HAP-1 (cell line): ENCODE measurements around the gene CENPX.

Experiments
- DNase-seq, 2 experiments: peaks; one replicate each; pipeline ENCODE4 v3.0.0-alpha.2; 2016 to 2020; ENCODE audit warnings: low spot score in 2 of 2
- H3K27me3 ChIP-seq: fragments of 250-450 bp; sonication (Bioruptor Pico); 2 replicates; pipeline ENCODE4 v1.5.1; 2020; ENCODE audit warnings: low read depth, mild to moderate bottlenecking, moderate library complexity
- H3K36me3 ChIP-seq: fragments of 250-450 bp; sonication (Bioruptor Pico); replicated peaks from 2 replicates; pipeline ENCODE4 v1.5.1; 2020; ENCODE audit warnings: mild to moderate bottlenecking
- H3K4me1 ChIP-seq: fragments of 250-450 bp; sonication (Bioruptor Pico); 2 replicates; pipeline ENCODE4 v1.5.1; 2020; ENCODE audit warnings: mild to moderate bottlenecking
- H3K4me3 ChIP-seq: fragments of 250-450 bp; sonication (Bioruptor Pico); 2 replicates; pipeline ENCODE4 v1.5.1; 2020; ENCODE audit warnings: mild to moderate bottlenecking, moderate library complexity
- H3K9me3 ChIP-seq: fragments of 250-450 bp; sonication (Bioruptor Pico); 2 replicates; pipeline ENCODE4 v1.5.1; 2020; ENCODE audit warnings: mild to moderate bottlenecking, moderate library complexity
- in situ Hi-C: fragments of 300-500 bp; cut with MboI; formaldehyde crosslinking; loops from 3 replicates; pipeline ENCODE4 v1.14.3; 2020; ENCODE audit warnings: low sequenced_read_pairs, inconsistent platforms, mixed read lengths

The CENPX gene

GRCh38 chr17:82011617-82012187 lies 11.0 kb downstream of the CENPX start:
- Histone ChIP-seq H3K36me3 (no peaks in the 10 kb centered on the region), H3K4me3 (no peak overlapping the region), H3K4me1 (no peaks in the 10 kb centered on the region), H3K27me3 (no peaks in the 10 kb centered on the region), H3K9me3 (no peaks in the 10 kb centered on the region)
- in situ Hi-C loops, result no loop called here
- no peak for DNase-seq

- no peaks in the 10 kb centered on the region for H3K27me3 ChIP-seq
- no peaks in the 10 kb centered on the region for H3K9me3 ChIP-seq
- no peak for DNase-seq
- no peaks in the 10 kb centered on the region for H3K36me3 ChIP-seq
- H3K4me1 ChIP-seq, result no peaks in the 10 kb centered on the region
- in situ Hi-C loops, result no loop called here
- no peak overlapping the region for H3K4me3 ChIP-seq
Observed at GRCh38 chr17:82010575-82011525, 11.8 kb downstream of the CENPX start.

DNA sequence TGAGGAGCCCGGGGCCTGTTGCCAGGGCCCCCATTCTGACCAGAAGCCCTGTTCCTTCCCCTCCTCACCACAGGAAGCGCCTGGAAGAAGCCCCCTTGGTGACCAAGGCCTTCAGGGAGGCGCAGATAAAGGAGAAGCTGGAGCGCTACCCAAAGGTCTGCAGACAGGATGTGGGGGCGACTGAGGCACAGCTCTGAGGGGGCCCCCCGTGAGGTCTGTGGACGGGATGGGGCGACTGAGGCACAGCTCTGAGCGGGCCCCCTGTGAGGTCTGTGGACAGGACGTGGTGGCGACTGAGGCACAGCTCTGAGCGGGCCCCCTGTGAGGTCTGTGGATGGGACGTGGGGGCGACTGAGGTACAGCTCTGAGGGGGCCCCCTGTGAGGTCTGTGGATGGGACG lies 13.3 kb downstream of the CENPX start:
- H3K9me3 ChIP-seq, result no peaks in the 10 kb centered on the region
- H3K36me3 ChIP-seq, result no peaks in the 10 kb centered on the region
- in situ Hi-C loops, result no loop called here
- no peak overlapping the region for H3K4me3 ChIP-seq
- no peak for DNase-seq
- no peaks in the 10 kb centered on the region for H3K27me3 ChIP-seq
- H3K4me1 ChIP-seq, result no peaks in the 10 kb centered on the region

DNA sequence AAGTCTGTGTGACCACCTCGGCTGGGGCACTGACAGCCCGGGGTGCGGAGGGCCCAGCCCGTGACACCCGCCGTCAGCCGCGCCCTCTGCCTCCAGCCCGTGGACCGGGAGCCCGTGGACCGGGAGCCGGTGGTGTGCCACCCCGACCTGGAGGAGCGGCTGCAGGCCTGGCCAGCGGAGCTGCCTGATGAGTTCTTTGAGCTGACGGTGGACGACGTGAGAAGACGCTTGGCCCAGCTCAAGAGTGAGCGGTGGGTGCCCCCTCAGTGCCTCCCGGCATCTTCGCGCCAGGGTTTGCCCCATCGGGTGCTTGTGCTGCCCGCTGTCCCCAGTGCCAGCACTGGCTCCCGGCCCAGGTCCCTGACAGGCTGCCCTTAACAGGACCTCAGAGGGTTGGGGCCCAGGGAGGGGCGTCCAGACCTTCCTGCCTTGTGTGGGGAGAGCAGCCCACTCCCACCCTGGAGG lies 13.7 kb downstream of the CENPX start:
- Histone ChIP-seq H3K9me3 (no peaks in the 10 kb centered on the region), H3K4me1 (no peaks in the 10 kb centered on the region), H3K4me3 (no peak overlapping the region), H3K27me3 (no peaks in the 10 kb centered on the region), H3K36me3 (no peaks in the 10 kb centered on the region)
- in situ Hi-C loops, result no loop called here
- no peak for DNase-seq

DNA sequence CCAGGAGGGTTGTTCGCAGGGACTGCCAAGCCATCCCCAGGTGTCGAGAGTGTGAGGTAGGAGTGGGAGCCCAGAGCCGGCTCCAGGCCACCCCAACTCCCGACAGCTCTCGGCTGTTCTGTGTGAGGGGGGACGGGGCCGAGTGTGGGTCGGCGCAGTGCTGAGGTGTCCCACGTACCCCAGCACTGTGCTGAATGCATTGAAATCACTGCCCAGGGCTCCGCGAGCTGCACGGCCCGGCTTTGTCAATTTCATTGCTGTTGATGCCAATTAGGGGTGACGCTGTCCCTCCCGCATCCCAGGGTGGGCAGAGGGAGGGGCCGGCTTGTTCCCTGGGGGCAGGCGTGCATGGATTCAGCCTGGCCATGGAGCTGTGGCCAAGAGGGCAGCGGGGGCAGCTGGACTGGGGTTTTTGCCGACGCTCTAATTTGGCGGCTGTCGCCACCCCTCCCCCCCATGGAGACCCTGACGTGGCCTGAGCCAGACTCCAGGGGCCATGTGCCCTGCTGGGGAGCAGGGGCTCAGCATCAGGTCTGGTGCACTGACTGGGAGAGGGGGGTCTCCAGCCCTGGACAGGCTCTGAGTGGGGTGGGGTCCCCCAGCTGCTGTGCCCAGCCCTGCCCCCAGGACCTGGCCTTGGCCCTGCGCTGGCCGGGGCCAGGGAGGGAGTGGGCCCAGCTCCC lies 14.3 kb downstream of the CENPX start:
- no peak overlapping the region for H3K4me3 ChIP-seq
- no peaks in the 10 kb centered on the region for H3K36me3 ChIP-seq
- in situ Hi-C loops, result no loop called here
- H3K27me3 ChIP-seq, result no peaks in the 10 kb centered on the region
- no peak for DNase-seq
- H3K4me1 ChIP-seq, result no peaks in the 10 kb centered on the region
- H3K9me3 ChIP-seq, result no peaks in the 10 kb centered on the region

GRCh38 chr17:82007495-82008257 lies 15.0 kb downstream of the CENPX start:
- no peaks in the 10 kb centered on the region for H3K27me3 ChIP-seq
- in situ Hi-C loops, result no loop called here
- H3K9me3 ChIP-seq, result no peaks in the 10 kb centered on the region
- H3K4me3 ChIP-seq, result no peak overlapping the region
- no peak for DNase-seq
- H3K36me3 ChIP-seq, result no peaks in the 10 kb centered on the region
- H3K4me1 ChIP-seq, result no peaks in the 10 kb centered on the region

DNA sequence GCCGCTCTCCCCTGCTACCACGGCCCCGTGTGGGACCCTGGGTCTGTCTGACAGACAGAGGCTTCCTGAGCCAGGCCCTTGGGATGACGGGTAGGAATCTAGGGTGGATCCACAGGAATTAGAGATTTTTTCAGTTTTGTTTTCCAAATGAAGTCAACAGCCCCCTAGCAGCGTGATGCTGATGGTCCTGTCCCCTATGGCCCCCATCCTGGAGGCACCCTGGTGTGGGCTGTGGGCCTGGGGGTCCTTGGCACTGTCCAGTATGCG lies 15.5 kb downstream of the CENPX start:
- DNase-seq, result no peak
- Histone ChIP-seq H3K4me3 (no peak overlapping the region), H3K27me3 (no peaks in the 10 kb centered on the region), H3K36me3 (no peaks in the 10 kb centered on the region), H3K4me1 (no peaks in the 10 kb centered on the region), H3K9me3 (no peaks in the 10 kb centered on the region)
- in situ Hi-C loops, result no loop called here

- DNase-seq, result no peak
- no peaks in the 10 kb centered on the region for H3K36me3 ChIP-seq
- no peaks in the 10 kb centered on the region for H3K9me3 ChIP-seq
- in situ Hi-C loops, result no loop called here
- no peak overlapping the region for H3K4me3 ChIP-seq
- no peaks in the 10 kb centered on the region for H3K4me1 ChIP-seq
- no peaks in the 10 kb centered on the region for H3K27me3 ChIP-seq
Observed at GRCh38 chr17:82006468-82007227, 16.0 kb downstream of the CENPX start.

DNA sequence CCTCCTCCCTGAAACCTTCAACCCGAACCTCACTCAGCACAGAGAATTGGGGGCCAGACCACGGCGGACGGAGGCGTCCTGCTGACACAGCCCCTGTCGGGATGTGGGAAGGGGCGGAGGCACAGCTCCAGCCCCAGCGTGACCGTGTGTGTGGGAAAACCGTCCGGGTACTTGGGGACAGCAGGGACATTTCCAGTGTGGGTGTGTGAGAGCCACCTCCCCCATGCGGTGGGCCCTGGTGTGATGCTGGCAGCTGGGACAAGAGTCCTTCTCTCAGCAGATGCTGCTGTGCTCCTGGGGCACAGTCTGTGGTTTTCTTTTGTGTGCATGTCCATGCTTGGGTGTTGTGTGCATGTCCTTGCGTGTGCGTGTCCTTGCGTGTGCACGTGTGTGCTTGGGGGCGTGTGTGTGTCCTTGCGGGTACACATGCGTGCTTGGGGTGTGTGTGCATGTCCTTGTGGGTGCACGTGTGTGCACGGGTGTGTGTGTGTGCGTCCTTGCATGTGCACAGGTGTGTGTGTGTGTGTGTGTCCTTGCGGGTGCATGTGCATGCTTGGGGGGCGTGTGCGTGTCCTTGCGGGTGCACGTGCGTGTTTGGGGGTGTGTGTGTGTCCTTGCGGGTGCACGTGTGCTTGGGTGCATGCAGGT lies 16.9 kb downstream of the CENPX start:
- Histone ChIP-seq H3K36me3 (no peaks in the 10 kb centered on the region), H3K27me3 (no peaks in the 10 kb centered on the region), H3K4me3 (no peak overlapping the region), H3K4me1 (no peaks in the 10 kb centered on the region), H3K9me3 (no peaks in the 10 kb centered on the region)
- in situ Hi-C loops, result no loop called here
- DNase-seq, result no peak

- Histone ChIP-seq H3K36me3 (no peaks in the 10 kb centered on the region), H3K27me3 (no peaks in the 10 kb centered on the region), H3K4me3 (no peak overlapping the region), H3K9me3 (no peaks in the 10 kb centered on the region), H3K4me1 (no peaks in the 10 kb centered on the region)
- in situ Hi-C loops, result no loop called here
- no peak for DNase-seq
Observed at GRCh38 chr17:82004517-82005455, 17.9 kb downstream of the CENPX start.

GRCh38 chr17:82003411-82004381 lies 19.0 kb downstream of the CENPX start:
- H3K9me3 ChIP-seq, result no peaks in the 10 kb centered on the region
- H3K36me3 ChIP-seq, result no peaks in the 10 kb centered on the region
- no peaks in the 10 kb centered on the region for H3K4me1 ChIP-seq
- in situ Hi-C loops, result no loop called here
- no peak overlapping the region for H3K4me3 ChIP-seq
- H3K27me3 ChIP-seq, result no peaks in the 10 kb centered on the region
- no peak for DNase-seq
